Activated CD4-positive, alpha-beta T cell treated with anti-CD3 and anti-CD28 coated beads, Interleukin-2, amount 10 ng/mL, durations not matched to agents 24 days and 14 days (primary cell): ENCODE measurements around the gene POMZP3. TPM values are rescaled to one million over a fixed set of nuclear protein-coding genes. Genes with fewer than 3 reads are reported as not detected.
"Not testable (repeated sequence)": the region's sequence is repeated elsewhere in the genome, so short reads cannot be mapped to it uniquely, and the experiment has no call there.

Experiments used
- DNase-seq: peaks from one replicate; pipeline ENCODE4 v3.0.0; 2022
- H3K27ac Mint-ChIP-seq: one replicate; pipeline ENCODE4 v1.8.0; 2022; ENCODE audit warnings: mild to moderate bottlenecking, mixed read lengths
- H3K27me3 Mint-ChIP-seq: one replicate; pipeline ENCODE4 v1.8.0; 2022; ENCODE audit warnings: mixed read lengths
- H3K36me3 Mint-ChIP-seq: one replicate; pipeline ENCODE4 v1.8.0; 2022; ENCODE audit warnings: low read depth, mild to moderate bottlenecking, mixed read lengths
- H3K4me1 Mint-ChIP-seq: one replicate; pipeline ENCODE4 v1.8.0; 2021; ENCODE audit warnings: mixed read lengths
- H3K4me3 Mint-ChIP-seq: one replicate; pipeline ENCODE4 v1.8.0; 2022; ENCODE audit warnings: mild to moderate bottlenecking, moderate library complexity, mixed read lengths
- H3K9me3 Mint-ChIP-seq: one replicate; pipeline ENCODE4 v1.8.0; 2021; ENCODE audit warnings: mixed read lengths
- intact Hi-C: fragments of 100-400 bp; cut with micrococcal nuclease; formaldehyde crosslinking; loops from one replicate; pipeline ENCODE4 v1.15.1; 2023
- total RNA-seq: library from RNA; stranded (reverse); gene quantifications from 2 replicates; pipeline ENCODE4 v1.2.3, GENCODE V29; 2022

Gene POMZP3
- total RNA-seq, 1 donor from 2014 or later, result 6.9 TPM

- H3K9me3 Mint-ChIP-seq, H3K4me3 Mint-ChIP-seq, H3K36me3 Mint-ChIP-seq, intact Hi-C loops, H3K27ac Mint-ChIP-seq, DNase-seq, H3K27me3 Mint-ChIP-seq: not testable (repeated sequence)
- peaks cover 31% of the 10 kb centered on the region for H3K4me1 Mint-ChIP-seq
Measured at GRCh38 chr7:76600650-76601049, 26.4 kb downstream of the POMZP3 start.

GRCh38 chr7:76600116-76600482, 27.0 kb downstream of the POMZP3 start:
- Mint-ChIP-seq H3K36me3 (peaks cover 12% of the 10 kb centered on the region), H3K4me1 (peaks cover 34% of the 10 kb centered on the region)
- H3K9me3 Mint-ChIP-seq, H3K27me3 Mint-ChIP-seq, intact Hi-C loops, DNase-seq, H3K27ac Mint-ChIP-seq, H3K4me3 Mint-ChIP-seq: not testable (repeated sequence)

- intact Hi-C loops, DNase-seq, H3K4me3 Mint-ChIP-seq, H3K27ac Mint-ChIP-seq, H3K9me3 Mint-ChIP-seq, H3K27me3 Mint-ChIP-seq: not testable (repeated sequence)
- Mint-ChIP-seq H3K4me1 (peaks cover 38% of the 10 kb centered on the region), H3K36me3 (peaks cover 17% of the 10 kb centered on the region)
Measured at GRCh38 chr7:76598590-76599264, 28.4 kb downstream of the POMZP3 start.

GRCh38 chr7:76597288-76597687, 29.8 kb downstream of the POMZP3 start:
- H3K9me3 Mint-ChIP-seq, H3K4me3 Mint-ChIP-seq, H3K27ac Mint-ChIP-seq, H3K27me3 Mint-ChIP-seq, DNase-seq, intact Hi-C loops: not testable (repeated sequence)
- Mint-ChIP-seq H3K36me3 (peaks cover 23% of the 10 kb centered on the region), H3K4me1 (peaks cover 39% of the 10 kb centered on the region)

- H3K27me3 Mint-ChIP-seq, H3K9me3 Mint-ChIP-seq, H3K4me3 Mint-ChIP-seq, DNase-seq, intact Hi-C loops, H3K27ac Mint-ChIP-seq: not testable (repeated sequence)
- Mint-ChIP-seq H3K36me3 (peaks cover 26% of the 10 kb centered on the region), H3K4me1 (peaks cover 33% of the 10 kb centered on the region)
Measured at GRCh38 chr7:76592694-76593093, 34.4 kb downstream of the POMZP3 start.

GRCh38 chr7:76591602-76592304, 35.3 kb downstream of the POMZP3 start:
- H3K27me3 Mint-ChIP-seq, H3K4me3 Mint-ChIP-seq, H3K27ac Mint-ChIP-seq, intact Hi-C loops, H3K9me3 Mint-ChIP-seq, DNase-seq: not testable (repeated sequence)
- Mint-ChIP-seq H3K4me1 (peaks cover 34% of the 10 kb centered on the region), H3K36me3 (peaks cover 26% of the 10 kb centered on the region)

- H3K4me3 Mint-ChIP-seq, H3K27ac Mint-ChIP-seq, H3K9me3 Mint-ChIP-seq, DNase-seq, intact Hi-C loops, H3K27me3 Mint-ChIP-seq: not testable (repeated sequence)
- peaks cover 33% of the 10 kb centered on the region for H3K4me1 Mint-ChIP-seq
- H3K36me3 Mint-ChIP-seq, result peaks cover 26% of the 10 kb centered on the region
Measured at GRCh38 chr7:76591033-76591432, 36.0 kb downstream of the POMZP3 start.

- Mint-ChIP-seq H3K36me3 (peaks cover 15% of the 10 kb centered on the region), H3K4me1 (peaks cover 33% of the 10 kb centered on the region), H3K27ac (peak overlapping the region; percentile 55), H3K4me3 (peak overlapping the region; percentile 44)
- H3K9me3 Mint-ChIP-seq, intact Hi-C loops, H3K27me3 Mint-ChIP-seq, DNase-seq: not testable (repeated sequence)
Measured at GRCh38 chr7:76588586-76588985, 38.5 kb downstream of the POMZP3 start.

- Mint-ChIP-seq H3K4me1 (peaks cover 40% of the 10 kb centered on the region), H3K4me3 (peak overlapping the region; percentile 19), H3K27ac (peak overlapping the region; percentile 53)
- DNase-seq, H3K9me3 Mint-ChIP-seq, intact Hi-C loops, H3K27me3 Mint-ChIP-seq, H3K36me3 Mint-ChIP-seq: not testable (repeated sequence)
Measured at GRCh38 chr7:76586585-76587315, 40.3 kb downstream of the POMZP3 start.

GRCh38 chr7:76583636-76584281, 43.3 kb downstream of the POMZP3 start:
- H3K36me3 Mint-ChIP-seq, intact Hi-C loops, DNase-seq, H3K27me3 Mint-ChIP-seq, H3K9me3 Mint-ChIP-seq: not testable (repeated sequence)
- Mint-ChIP-seq H3K4me3 (peak overlapping the region; percentile 73), H3K27ac (peak overlapping the region; percentile 88), H3K4me1 (peaks cover 45% of the 10 kb centered on the region)

GRCh38 chr7:76582848-76583631, 44.0 kb downstream of the POMZP3 start:
- Mint-ChIP-seq H3K27ac (peak overlapping the region; percentile 88), H3K4me3 (peak overlapping the region; percentile 73), H3K4me1 (peaks cover 40% of the 10 kb centered on the region)
- intact Hi-C loops, H3K9me3 Mint-ChIP-seq, DNase-seq, H3K36me3 Mint-ChIP-seq, H3K27me3 Mint-ChIP-seq: not testable (repeated sequence)

- H3K27me3 Mint-ChIP-seq, H3K27ac Mint-ChIP-seq, H3K36me3 Mint-ChIP-seq, intact Hi-C loops, H3K4me1 Mint-ChIP-seq, H3K4me3 Mint-ChIP-seq, DNase-seq, H3K9me3 Mint-ChIP-seq: not testable (repeated sequence)
Measured at GRCh38 chr7:76575919-76576655, 51.0 kb downstream of the POMZP3 start.

- H3K27me3 Mint-ChIP-seq, DNase-seq, H3K9me3 Mint-ChIP-seq, H3K4me1 Mint-ChIP-seq, intact Hi-C loops, H3K27ac Mint-ChIP-seq, H3K4me3 Mint-ChIP-seq, H3K36me3 Mint-ChIP-seq: not testable (repeated sequence)
Measured at GRCh38 chr7:76575431-76575830, 51.6 kb downstream of the POMZP3 start.
